Tibial nerve (tissue), 4 donors: ENCODE data around the gene KCNQ1. TPM values are rescaled to one million over a fixed set of nuclear protein-coding genes. Genes with fewer than 3 reads are reported as not detected.

Experiments used
- DNase-seq, 2 donors: peaks; one replicate each; pipeline ENCODE4 v3.0.0-alpha.2; 2019; ENCODE audit warnings: low spot score in 2 of 2
- H3K27ac ChIP-seq, 4 donors: fragments of 200-600 bp; sonication (generic) in 3 of 4; one replicate each; pipeline ENCODE4 v1.5.1; 2017 to 2019; ENCODE audit warnings: mild to moderate bottlenecking in 1 of 4
- H3K27me3 ChIP-seq, 2 donors: fragments of 200-600 bp; sonication (generic) in 1 of 2; one replicate each; pipeline versions ENCODE4 v1.5.1 to v1.6.0; 2017 to 2019
- H3K36me3 ChIP-seq, 3 donors: fragments of 200-600 bp; sonication (generic); one replicate each; pipeline ENCODE4 v1.5.1; 2018 to 2019
- H3K4me1 ChIP-seq, 4 donors: fragments of 200-600 bp; sonication (generic) in 3 of 4; one replicate each; pipeline ENCODE4 v1.5.1; 2017 to 2019
- H3K4me3 ChIP-seq, 4 donors: fragments of 200-600 bp; sonication (generic) in 3 of 4; one replicate each; pipeline ENCODE4 v1.5.1; 2017 to 2019; ENCODE audit warnings: mild to moderate bottlenecking in 1 of 4, moderate library complexity in 1 of 4
- H3K9me3 ChIP-seq, 4 donors: fragments of 200-600 bp; sonication (generic) in 3 of 4; one replicate each; pipeline ENCODE4 v1.5.1; 2017 to 2019
- CTCF ChIP-seq, 5 experiments: fragments of 200-600 bp in 3 of 5; fragments of 450-650 bp in 2 of 5; sonication (generic) in 3 of 5; IDR thresholded peaks; one replicate each; pipeline ENCODE4 v1.5.1; 2016 to 2019; ENCODE audit warnings: antibody characterized with exemption in 5 of 5, mild to moderate bottlenecking in 3 of 5, moderate library complexity in 2 of 5
- EP300 ChIP-seq, 2 donors: sonication (generic); formaldehyde crosslinking; IDR thresholded peaks; one replicate each; pipeline ENCODE4 v1.6.1; 2017; ENCODE audit warnings: antibody characterized with exemption in 2 of 2, mild to moderate bottlenecking in 1 of 2
- POLR2A ChIP-seq, 2 donors: fragments of 450-650 bp; IDR thresholded peaks; one replicate each; pipeline ENCODE4 v1.6.1; 2017; ENCODE audit warnings: antibody characterized with exemption in 2 of 2, mild to moderate bottlenecking in 2 of 2, moderate library complexity in 2 of 2
- WGBS, 2 donors: methylation state at CpG; one replicate each; pipeline ENCODE4 v1.1.5; 2018; 5-methylcytosine and 5-hydroxymethylcytosine counted together
- total RNA-seq, 4 donors: library from RNA; depleted of rRNA; stranded (reverse); fragments of >200 nt; gene quantifications; one replicate each; pipeline ENCODE4 v1.1.0, GENCODE V29; 2016

Gene KCNQ1
- total RNA-seq, 4 donors from 2014 or later, result 3.5 to 11.4 (median 7.5) TPM

- Histone ChIP-seq H3K4me1 (peaks cover 0 to 29% (median 5%) of the 10 kb centered on the region in 4 donors), H3K27ac (peak overlapping the region in 1 of 4 donors; percentile 77), H3K36me3 (no peaks in the 10 kb centered on the region), H3K4me3 (no peak overlapping the region), H3K9me3 (no peaks in the 10 kb centered on the region), H3K27me3 (peaks cover 0 to 49% of the 10 kb centered on the region in 2 donors)
- TF ChIP-seq EP300 (IDR thresholded peaks at IDR 0.05), result no peak
- no peak for TF ChIP-seq CTCF (IDR thresholded peaks at IDR 0.05)
- DNase-seq, result no peak
- 94 to 97% methylated on average over 3 to 5 of the region's 5 CpGs for WGBS, 2 donors
Observed at GRCh38 chr11:2867142-2867541, 422.3 kb downstream of the KCNQ1 start.

GRCh38 chr11:2867722-2868505 lies 423.1 kb downstream of the KCNQ1 start:
- no peaks in the 10 kb centered on the region for H3K9me3 ChIP-seq
- no peak for DNase-seq
- H3K4me3 ChIP-seq, result peak overlapping the region in 2 of 4 donors; percentile 3 to 25
- WGBS, 2 donors, result 42 to 52% methylated on average over 25 of the region's 25 CpGs
- H3K36me3 ChIP-seq, result no peaks in the 10 kb centered on the region
- peaks cover 0 to 54% of the 10 kb centered on the region in 2 donors for H3K27me3 ChIP-seq
- peak overlapping the region in 1 of 4 donors; percentile 77 for H3K27ac ChIP-seq
- TF ChIP-seq CTCF (IDR thresholded peaks at IDR 0.05), result peak in 1 of 5 experiments; percentile 11
- TF ChIP-seq EP300 (IDR thresholded peaks at IDR 0.05), result peak in 1 of 2 donors; percentile 42
- no peak for TF ChIP-seq POLR2A (IDR thresholded peaks at IDR 0.05)
- H3K4me1 ChIP-seq, result peaks cover 0 to 23% (median 3%) of the 10 kb centered on the region in 4 donors

GRCh38 chr11:2868506-2869133 lies 423.8 kb downstream of the KCNQ1 start:
- peaks cover 0 to 53% of the 10 kb centered on the region in 2 donors for H3K27me3 ChIP-seq

GRCh38 chr11:2869134-2869526 lies 424.3 kb downstream of the KCNQ1 start:
- H3K36me3 ChIP-seq, result no peaks in the 10 kb centered on the region
- peaks cover 0 to 17% (median 3%) of the 10 kb centered on the region in 4 donors for H3K4me1 ChIP-seq
- peak overlapping the region in 2 of 4 donors; percentile 73 to 77 for H3K27ac ChIP-seq
- peaks cover 0 to 51% of the 10 kb centered on the region in 2 donors for H3K27me3 ChIP-seq
- peak in 1 of 2 donors; percentile 45 for TF ChIP-seq EP300 (IDR thresholded peaks at IDR 0.05)
- no peak for TF ChIP-seq CTCF (IDR thresholded peaks at IDR 0.05)
- no peaks in the 10 kb centered on the region for H3K9me3 ChIP-seq
- 16 to 19% methylated on average over 27 to 36 of the region's 37 CpGs for WGBS, 2 donors
- DNase-seq, result no peak
- H3K4me3 ChIP-seq, result no peak overlapping the region

More at GRCh38 chr11:2868506-2869133, 423.8 kb downstream of the KCNQ1 start:
- peaks cover 0 to 17% (median 3%) of the 10 kb centered on the region in 4 donors for H3K4me1 ChIP-seq
- 6 to 16% methylated on average over 7 to 16 of the region's 16 CpGs for WGBS, 2 donors
- H3K36me3 ChIP-seq, result no peaks in the 10 kb centered on the region
- no peaks in the 10 kb centered on the region for H3K9me3 ChIP-seq
- peak overlapping the region in 1 of 4 donors; percentile 25 for H3K4me3 ChIP-seq
- no peak for TF ChIP-seq CTCF (IDR thresholded peaks at IDR 0.05)
- no peak for DNase-seq
- peak overlapping the region in 3 of 4 donors; percentile 37 to 77 (median 73) for H3K27ac ChIP-seq
